Measurements from ENCODE around the gene DIP2B. TPM values are rescaled to one million over a fixed set of nuclear protein-coding genes. Genes with fewer than 3 reads are reported as not detected.

DIP2B gene
- total RNA-seq, 1 experiment from 2014 or later, result 20.0 TPM

DNA sequence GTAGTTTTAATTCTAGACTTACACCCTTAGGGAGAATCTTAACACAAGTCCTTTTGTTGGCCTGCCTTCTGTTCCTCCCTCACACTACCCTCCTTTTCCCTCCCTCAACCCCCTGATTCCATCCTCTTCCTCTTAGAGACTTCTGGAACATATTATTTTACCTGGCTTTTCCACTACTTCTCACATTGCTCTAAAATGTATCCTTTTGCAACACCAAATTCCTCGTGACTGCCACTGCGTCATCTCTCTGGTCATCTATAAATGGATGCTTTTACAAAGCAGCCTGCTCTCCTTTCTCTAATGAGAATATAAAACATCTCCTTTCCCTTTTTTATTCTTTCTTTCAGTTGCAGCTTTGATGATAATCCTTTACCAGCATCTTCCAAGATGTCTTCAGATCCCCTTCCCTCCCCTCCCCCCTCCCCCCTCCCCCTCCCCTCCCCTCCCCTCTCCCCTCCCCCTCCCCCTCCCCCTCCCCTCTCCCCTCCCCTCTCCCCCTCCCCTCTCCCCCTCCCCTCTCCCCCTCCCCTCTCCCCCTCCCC, 93.6 kb downstream of the DIP2B start:
- H3K56ac ChIP-seq (ENCODE audit: insufficient read length, low read depth, low read length), result no peak overlapping the region
- no peak overlapping the region for H4K5ac ChIP-seq (ENCODE audit: insufficient read length, low read depth, low read length)
- peaks cover 0 to 8% (median 3%) of the 10 kb centered on the region in 3 experiments; a peak in 4 of 7 replicates for H3K36me3 Mint-ChIP-seq (ENCODE audit: insufficient read depth in 1 of 3, low read depth in 3 of 3)
- no peak overlapping the region for H3K27ac ChIP-seq (ENCODE audit: insufficient read length, low read depth, low read length)
- no peak overlapping the region for H4K91ac ChIP-seq (ENCODE audit: insufficient read length, low read depth, low read length)
- H3K9ac ChIP-seq (ENCODE audit: extremely low read depth, insufficient read length, low read length), result no peak overlapping the region
- peaks cover 0 to 2% of the 10 kb centered on the region in 2 experiments; a peak in 1 of 5 replicates for H3K9me3 Mint-ChIP-seq
- no peak overlapping the region for H4K8ac ChIP-seq (replicated peaks; ENCODE audit: insufficient read length, low read depth, low read length)
- H2AFZ ChIP-seq (ENCODE audit: low read length), result no peak overlapping the region
- WGBS (ENCODE audit: extremely low coverage, insufficient read length, low lambda C conversion rate), result no CpG with 5 or more reads among the region's 2 CpGs
- H3K9me3 ChIP-seq (ENCODE audit: control insufficient read depth, low read depth, low read length), result no peaks in the 10 kb centered on the region
- no peaks in the 10 kb centered on the region for H3K79me1 ChIP-seq (ENCODE audit: insufficient read depth, low read depth, low read length, poor library complexity, severe bottlenecking)
- no peak overlapping the region for H2BK120ac ChIP-seq (ENCODE audit: low read depth, low read length, poor library complexity, severe bottlenecking)
- H3K14ac ChIP-seq (ENCODE audit: insufficient read depth, low read length), result no peak overlapping the region
- H2BK15ac ChIP-seq (ENCODE audit: low read depth, low read length), result no peak overlapping the region
- DNase-seq, result no peak
- TF ChIP-seq, protein P1, sequence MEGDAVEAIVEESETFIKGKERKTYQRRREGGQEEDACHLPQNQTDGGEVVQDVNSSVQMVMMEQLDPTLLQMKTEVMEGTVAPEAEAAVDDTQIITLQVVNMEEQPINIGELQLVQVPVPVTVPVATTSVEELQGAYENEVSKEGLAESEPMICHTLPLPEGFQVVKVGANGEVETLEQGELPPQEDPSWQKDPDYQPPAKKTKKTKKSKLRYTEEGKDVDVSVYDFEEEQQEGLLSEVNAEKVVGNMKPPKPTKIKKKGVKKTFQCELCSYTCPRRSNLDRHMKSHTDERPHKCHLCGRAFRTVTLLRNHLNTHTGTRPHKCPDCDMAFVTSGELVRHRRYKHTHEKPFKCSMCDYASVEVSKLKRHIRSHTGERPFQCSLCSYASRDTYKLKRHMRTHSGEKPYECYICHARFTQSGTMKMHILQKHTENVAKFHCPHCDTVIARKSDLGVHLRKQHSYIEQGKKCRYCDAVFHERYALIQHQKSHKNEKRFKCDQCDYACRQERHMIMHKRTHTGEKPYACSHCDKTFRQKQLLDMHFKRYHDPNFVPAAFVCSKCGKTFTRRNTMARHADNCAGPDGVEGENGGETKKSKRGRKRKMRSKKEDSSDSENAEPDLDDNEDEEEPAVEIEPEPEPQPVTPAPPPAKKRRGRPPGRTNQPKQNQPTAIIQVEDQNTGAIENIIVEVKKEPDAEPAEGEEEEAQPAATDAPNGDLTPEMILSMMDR (conservative IDR thresholded peaks at IDR 0.05), result no peak
- no peak overlapping the region for H3K4ac ChIP-seq (ENCODE audit: low read depth, low read length)
- no peaks in the 10 kb centered on the region; the same call in 1 of the 2 replicates for H3K27me3 Mint-ChIP-seq (ENCODE audit: low read depth)
- H3K18ac ChIP-seq (ENCODE audit: insufficient read length, low read depth, low read length), result no peak overlapping the region
- H3K27ac Mint-ChIP-seq, result peak overlapping the region in 2 of 3 experiments; percentile 6 to 26; a peak in 2 of 7 replicates
- H2BK20ac ChIP-seq (ENCODE audit: low read depth, low read length, poor library complexity, severe bottlenecking), result no peak overlapping the region
- H2BK5ac ChIP-seq (ENCODE audit: insufficient read length, low read length), result no peak overlapping the region
- peaks cover 2% of the 10 kb centered on the region; the same call in 1 of the 2 replicates for H3K79me2 ChIP-seq (ENCODE audit: insufficient read depth, low read length)
- H3K23ac ChIP-seq (ENCODE audit: insufficient read length, low read depth, low read length), result no peak overlapping the region
- no peak overlapping the region for H2BK12ac ChIP-seq (ENCODE audit: insufficient read length, low read depth, low read length)
- H4K20me1 ChIP-seq (ENCODE audit: control insufficient read depth, insufficient read depth, insufficient read length), result no peaks in the 10 kb centered on the region
- peaks cover 3% of the 10 kb centered on the region; the same call in 1 of the 2 replicates for H3K4me1 ChIP-seq (ENCODE audit: insufficient read depth, low read length)
- no peak overlapping the region for H3K4me3 Mint-ChIP-seq
- H2AK5ac ChIP-seq (ENCODE audit: insufficient read length, low read length), result no peak overlapping the region
- peaks cover 21 to 36% of the 10 kb centered on the region in 2 experiments for H3K4me1 Mint-ChIP-seq
- H3K27me3 ChIP-seq (ENCODE audit: insufficient read depth, low read length), result no peaks in the 10 kb centered on the region
- no peak overlapping the region for H3K4me2 ChIP-seq (ENCODE audit: insufficient read depth, insufficient read length, low read length)
- H3K23me2 ChIP-seq (ENCODE audit: insufficient read length, low read depth, low read length, poor library complexity, severe bottlenecking), result no peaks in the 10 kb centered on the region
- no peak overlapping the region for H3T11ph ChIP-seq (ENCODE audit: low read length)

Data from H9 (cell line).